Subcutaneous abdominal adipose tissue (tissue), 5 donors: ENCODE data around the gene ZNF799.
"Not testable (repeated sequence)": the region's sequence is repeated elsewhere in the genome, so short reads cannot be mapped to it uniquely, and the experiment has no call there.

Experiments
- H3K27ac ChIP-seq: one replicate; pipeline ENCODE4 v1.7.0; 2013; ENCODE audit warnings: low read depth, mild to moderate bottlenecking, inconsistent platforms, low read length, moderate library complexity
- H3K27me3 ChIP-seq, 5 donors: one replicate each; pipeline ENCODE4 v1.7.0; 2013; ENCODE audit warnings: low read length in 5 of 5, inconsistent platforms in 1 of 5; ENCODE audit not compliant: control insufficient read depth in 5 of 5, insufficient read depth in 4 of 5
- H3K36me3 ChIP-seq, 5 donors: one replicate each; pipeline ENCODE4 v1.7.0; 2013; ENCODE audit warnings: low read length in 5 of 5; ENCODE audit not compliant: control insufficient read depth in 5 of 5, insufficient read depth in 5 of 5
- H3K4me1 ChIP-seq, 5 donors: one replicate each; pipeline ENCODE4 v1.7.0; 2013; ENCODE audit warnings: low read length in 5 of 5, mild to moderate bottlenecking in 3 of 5, moderate library complexity in 1 of 5; ENCODE audit not compliant: control insufficient read depth in 5 of 5, insufficient read depth in 5 of 5
- H3K4me3 ChIP-seq, 5 donors: one replicate each; pipeline ENCODE4 v1.7.0; 2013; ENCODE audit warnings: low read length in 5 of 5, low read depth in 1 of 5
- H3K9ac ChIP-seq, 5 donors: one replicate each; pipeline ENCODE4 v1.7.0; 2013; ENCODE audit warnings: low read length in 5 of 5, mild to moderate bottlenecking in 4 of 5, moderate library complexity in 3 of 5
- H3K9me3 ChIP-seq, 5 donors: one replicate each; pipeline ENCODE4 v1.7.0; 2013; ENCODE audit warnings: low read length in 5 of 5; ENCODE audit not compliant: control insufficient read depth in 5 of 5
- donor health status: healthy.
- donor health status: healthy.
- donor health status: healthy.
- donor health status: healthy.
- donor health status: healthy.

ZNF799 gene

DNA sequence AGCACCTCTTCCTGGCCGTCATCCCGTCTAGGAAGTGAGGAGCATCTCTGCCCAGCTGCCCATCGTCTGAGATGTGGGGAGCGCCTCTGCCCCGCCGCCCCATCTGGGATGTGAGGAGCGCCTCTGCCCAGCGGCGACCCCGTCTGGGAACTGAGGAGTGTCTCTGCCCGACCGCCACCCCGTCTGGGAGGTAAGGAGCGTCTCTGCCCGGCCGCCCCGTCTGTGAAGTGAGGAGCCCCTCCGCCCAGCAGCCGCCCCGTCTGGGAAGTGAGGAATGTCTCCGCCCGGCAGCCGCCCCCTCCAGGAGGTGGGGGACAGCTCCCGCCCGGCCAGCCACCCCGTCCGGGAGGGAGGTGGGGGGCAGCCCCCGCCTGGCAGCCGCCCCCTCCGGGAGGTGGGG is 38.8 kb downstream of the ZNF799 start:
- H3K4me3 ChIP-seq, H3K27ac ChIP-seq, H3K36me3 ChIP-seq, H3K9me3 ChIP-seq, H3K9ac ChIP-seq, H3K27me3 ChIP-seq: not testable (repeated sequence)
- peaks cover 8 to 16% (median 10%) of the 10 kb centered on the region in 5 donors for H3K4me1 ChIP-seq

DNA sequence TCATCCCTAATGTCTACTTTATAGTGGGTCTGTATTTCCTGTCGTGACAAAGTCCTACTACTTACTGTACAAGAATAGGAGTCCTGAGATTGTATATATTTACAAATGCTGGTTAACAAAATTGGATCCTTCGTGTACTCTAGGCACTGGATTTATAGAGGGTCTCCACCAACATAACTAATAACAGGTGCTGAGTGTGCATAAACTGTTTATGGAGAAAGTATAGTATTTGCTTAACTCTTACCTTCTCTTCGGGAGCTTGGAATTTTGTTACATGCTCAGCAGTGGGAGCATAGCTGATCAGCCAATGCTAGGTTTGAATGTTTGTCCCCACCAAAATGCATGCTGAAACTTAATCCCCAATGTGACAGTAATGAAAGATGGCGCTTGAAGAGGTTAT is 47.7 kb downstream of the ZNF799 start:
- Histone ChIP-seq H3K27ac (no peak overlapping the region), H3K36me3 (peaks cover 23 to 27% (median 24%) of the 10 kb centered on the region in 5 donors), H3K9me3 (peaks cover 36 to 60% (median 43%) of the 10 kb centered on the region in 5 donors), H3K4me1 (no peaks in the 10 kb centered on the region), H3K27me3 (no peaks in the 10 kb centered on the region), H3K9ac (no peak overlapping the region), H3K4me3 (peak overlapping the region in 2 of 5 donors; percentile 26 to 30)

DNA sequence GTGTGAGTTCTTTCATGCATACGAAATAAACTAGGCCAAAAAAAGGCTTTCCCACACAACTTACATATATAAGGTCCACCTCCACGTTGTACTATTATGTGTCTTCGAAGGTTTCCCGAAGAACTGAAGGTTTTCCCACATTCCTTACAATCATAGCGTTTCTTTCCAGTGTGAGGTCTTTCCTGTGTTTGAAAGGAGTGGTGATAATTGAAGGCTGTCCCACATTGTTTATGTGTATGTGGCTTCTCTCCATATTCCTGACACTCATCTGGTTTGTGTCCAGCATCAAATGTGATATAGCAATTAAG is 50.2 kb downstream of the ZNF799 start:
- H3K4me1 ChIP-seq = no peaks in the 10 kb centered on the region
- peaks cover 23 to 31% (median 27%) of the 10 kb centered on the region in 5 donors for H3K36me3 ChIP-seq
- H3K27me3 ChIP-seq = no peaks in the 10 kb centered on the region
- no peak overlapping the region for H3K27ac ChIP-seq
- no peak overlapping the region for H3K9ac ChIP-seq
- peaks cover 37 to 73% (median 62%) of the 10 kb centered on the region in 5 donors for H3K9me3 ChIP-seq
- H3K4me3 ChIP-seq = peak overlapping the region in 4 of 5 donors; percentile 37 to 43 (median 39)

DNA sequence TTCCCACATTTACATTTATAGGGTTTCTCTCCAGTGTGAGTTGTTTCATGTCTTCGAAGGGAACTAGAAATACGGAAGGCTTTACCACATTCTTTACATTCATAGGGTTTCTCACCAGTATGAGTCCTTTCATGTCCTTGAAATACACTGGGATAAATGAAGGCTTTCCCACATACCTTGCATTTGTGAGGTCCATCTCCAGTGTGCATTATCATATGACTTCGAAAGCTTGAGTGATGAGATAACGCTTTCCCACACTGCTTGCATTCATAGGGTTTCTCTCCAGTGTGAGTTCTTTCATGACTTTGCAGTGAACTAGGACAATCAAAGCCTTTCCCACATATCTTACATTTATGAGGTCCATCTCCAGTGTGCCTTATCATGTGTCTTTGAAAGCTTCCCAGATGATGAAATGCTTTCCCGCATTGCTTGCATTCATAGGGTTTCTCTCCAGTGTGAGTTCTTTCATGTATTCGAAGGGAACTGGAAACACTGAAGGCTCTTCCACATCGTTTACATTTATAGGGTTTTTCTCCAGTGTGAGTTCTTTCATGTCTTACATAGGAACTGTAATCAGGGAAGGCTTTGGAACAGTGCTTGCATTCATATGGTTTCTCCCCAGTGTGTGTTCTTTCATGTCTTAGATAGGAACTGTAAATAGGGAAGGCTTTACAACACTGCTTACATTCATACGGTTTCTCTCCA is 50.7 kb downstream of the ZNF799 start:
- Histone ChIP-seq H3K4me3 (peak overlapping the region in 4 of 5 donors; percentile 37 to 43 (median 39)), H3K27me3 (no peaks in the 10 kb centered on the region), H3K27ac (no peak overlapping the region), H3K9ac (no peak overlapping the region), H3K36me3 (peaks cover 23 to 31% (median 27%) of the 10 kb centered on the region in 5 donors), H3K9me3 (peaks cover 37 to 75% (median 66%) of the 10 kb centered on the region in 5 donors), H3K4me1 (no peaks in the 10 kb centered on the region)

DNA sequence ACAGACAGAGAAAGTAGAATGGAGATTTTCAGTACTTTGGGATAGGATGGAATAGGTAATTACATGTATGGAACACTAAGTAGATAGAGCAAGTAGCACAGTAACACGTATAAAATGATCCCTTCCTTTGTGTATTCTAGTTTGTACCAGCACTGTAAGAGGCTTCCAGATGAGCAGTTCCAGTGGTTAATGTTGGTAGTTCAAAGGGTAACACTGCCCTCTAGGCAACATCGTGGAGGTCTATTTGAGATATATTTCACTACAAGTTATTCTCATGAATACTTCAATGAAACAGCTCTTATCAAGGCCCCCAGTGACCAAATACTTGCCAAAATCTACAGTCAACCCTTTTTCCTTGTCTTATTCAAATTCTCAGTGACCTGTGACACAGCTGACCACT is 54.2 kb downstream of the ZNF799 start:
- Histone ChIP-seq H3K27me3 (no peaks in the 10 kb centered on the region), H3K9ac (no peak overlapping the region), H3K27ac (no peak overlapping the region), H3K36me3 (peaks cover 23 to 30% (median 25%) of the 10 kb centered on the region in 5 donors), H3K4me3 (peak overlapping the region in 1 of 5 donors; percentile 7), H3K4me1 (no peaks in the 10 kb centered on the region), H3K9me3 (peaks cover 25 to 67% (median 49%) of the 10 kb centered on the region in 5 donors)

DNA sequence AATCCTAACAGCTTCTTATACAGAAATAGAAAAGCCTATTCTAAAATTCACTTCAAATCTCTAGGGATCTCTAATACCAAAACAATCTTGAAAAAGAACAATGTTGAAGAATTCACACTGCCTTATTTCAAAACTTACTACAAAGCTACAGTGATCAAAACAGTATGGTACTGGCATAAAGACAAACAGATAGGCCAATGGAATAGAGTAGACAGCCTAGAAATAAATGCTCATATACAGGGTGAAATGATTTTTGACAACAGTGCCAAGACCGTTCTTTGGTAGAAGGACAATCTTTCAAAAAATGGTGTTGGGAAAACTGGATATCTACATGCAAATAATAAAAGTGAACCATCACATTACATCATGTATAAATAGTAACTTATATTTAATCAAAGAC is 55.9 kb downstream of the ZNF799 start:
- Histone ChIP-seq H3K4me1 (no peaks in the 10 kb centered on the region), H3K27ac (no peak overlapping the region), H3K27me3 (no peaks in the 10 kb centered on the region), H3K9ac (no peak overlapping the region), H3K36me3 (peaks cover 6 to 16% (median 11%) of the 10 kb centered on the region in 5 donors), H3K4me3 (no peak overlapping the region), H3K9me3 (peaks cover 12 to 53% (median 33%) of the 10 kb centered on the region in 5 donors)
